GM06990 (cell line): Measurements from ENCODE around the gene FMN2.

Experiments used
- DNase-seq: peaks from one replicate; pipeline ENCODE4 v3.0.0-alpha.2; 2011; ENCODE audit not compliant: insufficient read length; ENCODE audit errors: extremely low read depth
- H3K27me3 ChIP-seq: replicated peaks from 2 replicates; pipeline ENCODE4 v1.6.0; 2011; ENCODE audit warnings: low read length; ENCODE audit not compliant: control insufficient read depth, insufficient read depth
- H3K36me3 ChIP-seq: 2 replicates; pipeline ENCODE4 v1.5.1; 2011; ENCODE audit warnings: low read length; ENCODE audit not compliant: control insufficient read depth, insufficient read depth
- H3K4me3 ChIP-seq: replicated peaks from 2 replicates; pipeline ENCODE4 v1.5.1; 2011; ENCODE audit warnings: low read depth, mild to moderate bottlenecking, control low read depth, low read length
- CTCF ChIP-seq: IDR thresholded peaks from 2 replicates; pipeline ENCODE4 v1.5.1; 2011; ENCODE audit warnings: low read length, control low read depth, mild to moderate bottlenecking, inconsistent platforms; ENCODE audit not compliant: insufficient read depth, poor library complexity, severe bottlenecking

Gene FMN2

GRCh38 chr1:240151136-240151735 lies 59.6 kb downstream of the FMN2 start:
- no peak for TF ChIP-seq CTCF
- no peak for DNase-seq
- H3K4me3 ChIP-seq = no peak overlapping the region
- no peaks in the 10 kb centered on the region for H3K27me3 ChIP-seq
- no peaks in the 10 kb centered on the region for H3K36me3 ChIP-seq

DNA sequence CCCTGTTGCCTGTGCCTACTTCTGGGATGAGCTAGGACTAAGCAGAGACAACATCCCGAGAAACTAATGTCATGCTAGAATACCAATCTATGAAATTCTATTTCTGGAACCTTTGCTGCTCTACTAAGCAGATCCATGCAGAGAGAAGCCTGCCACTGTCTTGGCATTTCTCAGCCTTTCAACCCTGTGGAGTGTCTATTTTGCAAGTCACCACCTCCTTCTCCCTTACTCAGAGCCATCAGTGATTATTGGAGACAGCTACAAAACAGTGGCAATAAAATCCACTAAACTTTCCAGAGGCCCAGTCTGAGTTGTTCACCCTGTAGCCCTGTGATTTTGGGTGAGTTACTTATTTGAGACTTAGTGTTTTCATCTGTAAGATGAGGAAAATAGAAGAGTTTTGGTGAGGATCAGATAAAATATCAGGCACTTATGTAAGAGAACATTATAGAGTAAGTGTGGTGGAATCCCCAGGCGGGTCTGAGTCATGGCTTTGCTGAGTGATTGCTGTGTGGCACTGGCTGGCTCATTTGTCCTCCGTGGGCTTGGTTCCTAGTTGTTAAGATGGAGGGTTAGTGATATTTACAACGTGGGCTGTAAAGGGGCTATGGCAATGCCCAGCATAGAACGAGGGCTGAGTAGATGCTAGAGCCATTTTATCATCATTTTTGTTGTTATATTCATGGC lies 61.1 kb downstream of the FMN2 start:
- no peak for TF ChIP-seq CTCF
- Histone ChIP-seq H3K4me3 (no peak overlapping the region), H3K36me3 (no peaks in the 10 kb centered on the region), H3K27me3 (no peaks in the 10 kb centered on the region)
- DNase-seq = no peak

GRCh38 chr1:240155605-240156004 lies 63.9 kb downstream of the FMN2 start:
- Histone ChIP-seq H3K27me3 (no peaks in the 10 kb centered on the region), H3K4me3 (no peak overlapping the region), H3K36me3 (no peaks in the 10 kb centered on the region)
- DNase-seq = no peak
- TF ChIP-seq CTCF = no peak

- Histone ChIP-seq H3K27me3 (no peaks in the 10 kb centered on the region), H3K36me3 (no peaks in the 10 kb centered on the region), H3K4me3 (no peak overlapping the region)
- no peak for DNase-seq
- no peak for TF ChIP-seq CTCF
Measured at GRCh38 chr1:240164742-240165141, 73.1 kb downstream of the FMN2 start.

GRCh38 chr1:240169188-240169587 lies 77.5 kb downstream of the FMN2 start:
- Histone ChIP-seq H3K36me3 (no peaks in the 10 kb centered on the region), H3K4me3 (no peak overlapping the region), H3K27me3 (no peaks in the 10 kb centered on the region)
- TF ChIP-seq CTCF = no peak
- DNase-seq = no peak
